ENCODE results near the gene LRRTM2. TPM values are rescaled to one million over a fixed set of nuclear protein-coding genes. Genes with fewer than 3 reads are reported as not detected.

The LRRTM2 gene
- total RNA-seq, 4 donors from 2014 or later: 0.13 to 0.20 (median 0.16) TPM; not detected in 1

- DNase-seq (ENCODE audit: low spot score in 2 of 2): no peak
- H3K4me3 ChIP-seq (ENCODE audit: low read depth, poor library complexity, severe bottlenecking): no peak overlapping the region
- TF ChIP-seq POLR2A (IDR thresholded peaks at IDR 0.05) (no peak), CTCF (IDR thresholded peaks at IDR 0.05) (no peak)
- 81 to 83% methylated on average over 10 of the region's 10 CpGs for WGBS, 2 donors
- intact Hi-C loops (cut with DNase I; ENCODE audit: low total_unique reads): no loop called here
Observed at GRCh38 chr5:138903130-138903775, 28.1 kb upstream of the LRRTM2 start.

- intact Hi-C loops (cut with DNase I; ENCODE audit: low total_unique reads): no loop called here
- TF ChIP-seq CTCF (IDR thresholded peaks at IDR 0.05) (no peak), POLR2A (IDR thresholded peaks at IDR 0.05) (no peak)
- DNase-seq (ENCODE audit: low spot score in 2 of 2): no peak
- no peak overlapping the region for H3K4me3 ChIP-seq (ENCODE audit: low read depth, poor library complexity, severe bottlenecking)
- 93 to 96% methylated on average over 2 of the region's 2 CpGs for WGBS, 2 donors
Observed at GRCh38 chr5:138901716-138902115, 26.6 kb upstream of the LRRTM2 start.

- no peak for DNase-seq (ENCODE audit: low spot score in 2 of 2)
- TF ChIP-seq CTCF (IDR thresholded peaks at IDR 0.05) (no peak), POLR2A (IDR thresholded peaks at IDR 0.05) (no peak)
- H3K4me3 ChIP-seq (ENCODE audit: low read depth, poor library complexity, severe bottlenecking): no peak overlapping the region
- intact Hi-C loops (cut with DNase I; ENCODE audit: low total_unique reads): no loop called here
- WGBS, 2 donors: 63 to 67% methylated on average over 6 of the region's 6 CpGs
Observed at GRCh38 chr5:138900281-138900965, 25.3 kb upstream of the LRRTM2 start.

GRCh38 chr5:138898742-138899141 is 23.6 kb upstream of the LRRTM2 start:
- intact Hi-C loops (cut with DNase I; ENCODE audit: low total_unique reads): no loop called here
- no peak for TF ChIP-seq POLR2A (IDR thresholded peaks at IDR 0.05)
- no peak for TF ChIP-seq CTCF (IDR thresholded peaks at IDR 0.05)
- 98 to 99% methylated on average over 2 of the region's 2 CpGs for WGBS, 2 donors
- DNase-seq (ENCODE audit: low spot score in 2 of 2): no peak
- no peak overlapping the region for H3K4me3 ChIP-seq (ENCODE audit: low read depth, poor library complexity, severe bottlenecking)

GRCh38 chr5:138898299-138898698 is 23.2 kb upstream of the LRRTM2 start:
- H3K4me3 ChIP-seq (ENCODE audit: low read depth, poor library complexity, severe bottlenecking): no peak overlapping the region
- WGBS, 2 donors: 98% methylated on average over 1 of the region's 1 CpG
- no peak for TF ChIP-seq POLR2A (IDR thresholded peaks at IDR 0.05)
- no peak for TF ChIP-seq CTCF (IDR thresholded peaks at IDR 0.05)
- no peak for DNase-seq (ENCODE audit: low spot score in 2 of 2)
- intact Hi-C loops (cut with DNase I; ENCODE audit: low total_unique reads): no loop called here

All from lower leg skin (tissue), 4 donors.